Middle frontal gyrus (tissue), 1 donor: Measurements from ENCODE around the gene NFE2L1.
A peak's percentile ranks its signal among the peaks of the same experiment; 100 is the strongest.

Experiments
- DNase-seq: peaks from one replicate; pipeline ENCODE4 v3.0.0-alpha.2; 2015; ENCODE audit warnings: low spot score; ENCODE audit errors: extremely low spot score

Gene NFE2L1

GRCh38 chr17:48107137-48108055, 59.2 kb downstream of the NFE2L1 start, which contains the start of gene SNX11:
Gene SNX11 (plus strand): TSS chr17:48107766. CDS start chr17:48112044, 4,278 bp downstream.
- DNase-seq, result peak; percentile 80

GRCh38 chr17:48110761-48111160, 62.6 kb downstream of the NFE2L1 start:
- DNase-seq, result no peak
